ENCODE results near the gene OBP2B. TPM values are rescaled to one million over a fixed set of nuclear protein-coding genes. Genes with fewer than 3 reads are reported as not detected.
A peak's percentile ranks its signal among the peaks of the same experiment; 100 is the strongest.
"Not testable (repeated sequence)": the region's sequence is repeated elsewhere in the genome, so short reads cannot be mapped to it uniquely, and the experiment has no call there.

OBP2B gene
- total RNA-seq, 1 donor from 2014 or later, result not detected

DNA sequence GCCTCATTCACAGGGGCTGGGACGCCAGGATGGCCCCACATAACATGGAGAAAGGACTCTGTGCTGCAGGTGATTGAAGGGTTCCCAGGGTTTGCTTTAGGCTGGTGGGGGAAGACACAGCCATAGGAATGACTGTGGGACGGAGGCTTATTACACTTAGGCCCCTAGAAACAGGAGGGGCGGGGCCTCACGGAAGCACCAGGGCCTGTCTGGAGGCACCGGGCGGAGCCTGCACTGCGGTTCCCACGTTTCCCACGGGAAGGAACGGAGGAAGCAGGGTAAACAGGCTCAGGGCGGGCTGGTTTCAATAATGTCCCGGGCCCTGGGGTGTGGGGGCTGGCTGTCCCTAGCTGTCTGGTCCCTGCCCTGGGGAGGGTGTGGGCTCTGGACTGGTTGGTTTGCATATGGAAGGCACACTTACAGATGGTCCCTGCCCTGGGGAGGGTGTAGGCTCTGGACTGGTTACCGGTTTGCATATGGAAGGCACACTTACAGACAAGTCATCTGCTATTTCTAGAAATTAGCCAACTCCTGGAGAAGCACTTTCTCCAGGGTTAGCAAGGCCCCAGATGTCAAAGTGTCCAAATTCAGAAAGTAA lies 14.2 kb upstream of the OBP2B start:
- peak in 1 of 2 donors; percentile 13 for DNase-seq (ENCODE audit: low read depth in 2 of 2)

DNA sequence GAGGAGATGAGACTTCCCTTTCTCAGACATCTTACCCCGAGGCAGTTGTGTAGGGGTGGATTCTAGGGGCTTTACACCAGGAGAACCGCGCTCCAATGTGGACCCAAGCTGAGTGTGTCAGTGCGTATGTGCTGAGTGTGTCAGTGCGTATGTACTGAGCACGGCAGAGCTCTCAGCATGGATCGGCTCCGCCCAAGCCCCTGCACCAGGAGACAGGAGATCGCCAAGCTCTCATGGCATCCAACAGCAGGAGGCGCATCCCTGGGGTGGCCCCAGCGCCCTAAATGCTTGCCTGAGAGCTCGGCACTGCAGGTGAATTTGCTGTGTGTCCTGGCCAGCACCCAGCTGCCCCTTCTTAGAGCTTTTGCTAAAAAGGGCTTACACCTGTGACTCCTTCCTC lies 12.9 kb upstream of the OBP2B start:
- DNase-seq (ENCODE audit: low read depth in 2 of 2), result not testable (repeated sequence)

DNA sequence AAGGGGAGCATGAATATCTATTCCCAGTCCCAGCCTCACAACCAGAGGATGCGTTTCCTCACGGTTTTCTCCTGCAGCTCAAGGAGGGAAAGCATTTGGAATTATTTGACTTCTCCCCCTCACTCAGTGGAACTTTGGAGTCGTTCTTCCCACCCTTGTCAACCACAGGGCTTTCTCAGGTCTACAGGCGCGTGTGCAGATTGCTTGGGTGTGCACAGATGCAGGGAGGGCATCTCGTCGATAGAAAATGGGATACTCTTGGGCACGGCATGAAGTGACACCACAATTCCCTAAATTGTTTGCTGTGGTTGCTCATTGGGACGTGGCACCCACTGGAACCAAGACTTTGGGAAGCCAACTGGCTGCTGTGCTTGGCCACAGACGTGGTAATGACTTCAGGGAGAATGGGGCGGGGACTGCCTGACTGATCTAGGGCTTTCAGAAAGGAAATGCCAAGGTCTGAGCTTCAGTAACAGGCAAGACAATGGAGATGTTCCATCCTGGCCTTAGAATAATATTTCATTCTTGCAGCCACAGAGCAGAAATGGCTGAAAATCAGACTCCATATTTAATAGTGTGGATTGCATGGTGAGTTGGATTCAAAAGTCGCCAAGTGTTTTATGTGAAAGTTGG lies 12.2 kb upstream of the OBP2B start:
- DNase-seq (ENCODE audit: low read depth in 2 of 2), result no peak

DNA sequence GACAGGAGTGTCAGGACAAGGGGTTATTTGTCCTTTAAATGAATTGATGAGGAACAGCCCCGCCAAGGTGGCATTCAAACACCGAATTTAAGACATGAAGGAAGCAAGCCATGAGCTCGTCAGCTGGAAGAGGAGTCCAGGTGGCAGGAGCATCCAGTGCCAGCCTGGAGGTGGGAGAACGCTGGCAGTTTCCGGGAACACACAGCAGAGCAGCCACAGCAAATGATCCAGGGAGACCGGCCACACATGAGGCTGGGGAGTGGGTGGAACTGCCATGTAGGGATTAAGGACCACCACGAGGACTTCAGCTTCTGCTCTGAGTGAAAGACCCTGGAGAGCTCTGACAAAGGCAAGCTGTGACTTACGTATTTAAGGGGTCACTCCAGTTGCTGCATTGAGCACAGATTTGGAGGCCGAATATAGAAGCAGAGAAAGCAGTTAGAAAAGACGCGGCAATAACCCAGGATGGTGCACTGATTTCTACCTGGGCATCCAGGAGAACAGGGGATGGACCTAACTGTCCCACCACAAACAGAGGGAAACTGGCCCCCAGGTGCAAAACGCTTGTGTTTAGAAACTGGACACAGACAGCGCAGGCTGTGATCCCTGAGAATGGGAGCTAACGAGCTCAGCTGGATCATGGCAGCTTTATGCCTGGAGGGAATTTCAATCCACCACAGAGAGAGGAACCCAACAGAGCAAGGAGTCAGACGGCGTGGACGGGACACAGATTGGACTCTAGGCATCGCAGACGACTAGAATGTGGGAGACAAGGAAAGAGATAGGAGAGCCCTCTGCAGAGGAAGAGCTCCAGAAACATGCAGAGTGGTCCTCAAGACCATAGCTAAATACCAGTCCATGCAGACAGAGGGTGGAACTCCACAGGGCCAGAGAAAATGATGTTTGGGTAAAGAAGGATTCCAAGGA lies 9.3 kb upstream of the OBP2B start:
- not testable (repeated sequence) for DNase-seq (ENCODE audit: low read depth in 2 of 2)

DNA sequence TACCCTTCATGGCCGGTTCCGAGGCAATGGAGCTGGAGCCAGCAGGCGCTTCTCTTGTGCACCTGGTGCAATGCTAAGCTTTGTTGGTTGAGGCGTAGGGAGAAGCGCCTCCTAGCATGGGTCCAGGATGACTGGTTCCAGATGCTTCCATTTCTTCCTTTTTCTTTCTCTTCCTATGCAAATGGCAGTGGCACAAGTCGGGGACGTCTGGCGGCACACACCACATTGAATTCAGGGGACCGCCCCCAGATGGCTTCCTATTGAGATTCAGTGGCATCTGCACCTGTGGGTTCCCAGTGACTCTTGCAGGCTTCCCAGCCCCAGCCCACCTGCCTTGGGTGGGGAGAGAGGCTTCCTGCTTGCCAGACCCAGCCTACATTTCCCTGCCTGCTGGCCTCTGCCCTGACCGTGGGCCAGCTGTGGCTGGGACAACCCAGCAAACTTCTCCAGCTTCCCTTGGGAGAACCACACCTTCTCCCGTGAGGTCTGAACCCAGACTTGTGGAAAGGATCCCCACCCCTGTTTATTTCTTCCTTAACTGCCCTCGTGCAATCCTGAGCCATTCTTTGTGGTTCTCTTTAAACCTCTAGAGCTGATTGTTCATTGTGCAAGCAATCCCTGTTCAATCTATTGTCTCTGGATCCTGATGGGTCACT lies 8.4 kb upstream of the OBP2B start:
- DNase-seq (ENCODE audit: low read depth in 2 of 2), result not testable (repeated sequence)

DNA sequence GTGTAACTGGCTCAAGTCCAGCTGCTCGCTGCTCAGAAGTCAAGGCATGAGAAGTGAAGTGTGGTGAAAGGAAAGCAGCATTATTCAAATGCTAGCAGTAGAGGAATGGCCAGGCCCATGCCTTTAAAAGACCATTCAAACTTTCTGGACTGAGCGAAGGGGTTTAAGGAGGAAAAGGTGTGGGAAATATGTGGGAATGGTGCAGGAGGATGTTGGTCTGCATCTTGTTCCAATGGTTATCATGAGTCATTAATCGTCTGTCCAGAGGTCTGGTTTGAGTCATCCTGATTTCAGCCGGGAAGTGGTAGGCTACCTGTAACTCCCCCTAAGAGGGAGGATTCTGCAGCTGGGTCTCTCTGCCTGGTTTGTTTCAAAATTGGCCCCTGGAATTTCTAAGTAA lies 5.2 kb upstream of the OBP2B start:
- DNase-seq (ENCODE audit: low read depth in 2 of 2), result not testable (repeated sequence)

DNA sequence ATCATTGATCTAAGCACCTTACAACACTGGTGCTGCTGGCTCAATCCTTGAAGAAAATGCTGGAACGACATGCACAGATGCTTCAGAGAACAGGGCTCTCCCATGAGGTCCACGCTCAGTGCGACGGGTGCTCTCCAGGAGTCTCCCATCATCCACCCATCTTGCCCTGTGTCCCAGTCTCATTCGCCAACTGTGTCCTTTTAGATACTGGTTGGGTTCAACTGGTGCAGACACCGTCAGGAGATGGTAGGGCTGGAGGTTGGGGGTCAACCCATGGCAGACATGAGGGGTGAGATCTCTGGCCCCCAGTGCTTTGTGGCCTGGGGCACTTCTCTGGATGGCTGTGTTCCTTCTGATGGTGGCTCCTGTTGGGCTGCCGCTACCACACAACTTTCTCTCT lies 1.6 kb upstream of the OBP2B start:
- no peak for DNase-seq (ENCODE audit: low read depth in 2 of 2)

DNA sequence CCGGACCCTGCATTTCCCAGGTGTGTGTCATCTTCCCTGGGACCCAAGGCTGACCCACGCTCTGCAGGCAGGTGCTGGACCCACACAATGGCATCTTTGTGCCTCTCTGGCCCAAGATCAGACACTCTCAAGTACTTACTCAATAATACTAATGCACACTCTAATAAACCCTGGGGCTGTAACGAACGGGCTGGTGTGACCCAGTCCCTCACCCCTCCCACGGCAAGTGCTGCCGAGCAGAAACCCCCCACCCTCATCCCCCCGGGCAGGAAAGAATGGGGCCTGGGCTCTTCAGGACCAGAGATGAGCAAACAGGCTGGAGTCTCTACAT lies 1.1 kb upstream of the OBP2B start:
- DNase-seq (ENCODE audit: low read depth in 2 of 2), result no peak

DNA sequence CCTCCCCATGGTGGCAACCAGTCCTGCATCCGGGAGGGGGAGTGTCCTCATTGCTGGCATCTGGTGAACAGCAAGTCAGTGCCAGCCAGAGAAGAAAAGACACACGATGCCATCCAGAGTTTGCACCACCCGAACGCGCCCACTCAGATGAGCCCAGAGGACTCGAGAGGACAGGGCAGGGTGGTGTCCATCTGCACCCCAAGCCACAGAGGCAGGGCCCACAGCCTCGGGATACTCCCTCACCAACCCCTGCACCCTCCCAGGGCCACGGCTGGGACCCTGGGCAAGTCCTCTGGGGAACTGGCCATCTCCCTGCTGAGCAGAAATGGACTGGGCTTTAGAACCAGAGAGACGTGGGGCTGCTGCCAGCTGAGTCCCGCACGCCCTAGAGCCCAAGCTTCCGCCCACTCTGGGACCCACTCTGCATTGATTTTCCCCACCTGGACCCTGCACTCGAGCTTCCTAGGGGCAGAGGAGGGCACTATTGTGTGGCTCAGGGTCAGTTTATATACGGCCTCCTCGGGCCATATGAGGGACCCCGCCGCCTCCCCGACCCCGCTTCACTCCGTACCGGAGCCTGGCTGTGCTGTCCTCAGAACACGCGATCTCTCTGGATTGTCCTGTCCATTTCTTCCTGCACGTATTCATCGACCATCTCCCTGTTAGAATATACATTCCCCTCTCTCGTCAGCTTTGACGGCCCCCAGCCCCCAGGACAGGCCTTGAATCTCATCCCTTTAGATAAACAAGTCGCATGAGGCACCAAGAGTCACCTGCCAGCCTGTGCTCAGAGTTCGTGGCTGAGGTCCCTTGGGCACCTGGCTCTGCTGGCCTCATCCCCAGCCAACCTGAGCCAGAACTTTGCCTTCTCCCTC lies 514 bp upstream of the OBP2B start:
- DNase-seq (ENCODE audit: low read depth in 2 of 2), result not testable (repeated sequence)

DNA sequence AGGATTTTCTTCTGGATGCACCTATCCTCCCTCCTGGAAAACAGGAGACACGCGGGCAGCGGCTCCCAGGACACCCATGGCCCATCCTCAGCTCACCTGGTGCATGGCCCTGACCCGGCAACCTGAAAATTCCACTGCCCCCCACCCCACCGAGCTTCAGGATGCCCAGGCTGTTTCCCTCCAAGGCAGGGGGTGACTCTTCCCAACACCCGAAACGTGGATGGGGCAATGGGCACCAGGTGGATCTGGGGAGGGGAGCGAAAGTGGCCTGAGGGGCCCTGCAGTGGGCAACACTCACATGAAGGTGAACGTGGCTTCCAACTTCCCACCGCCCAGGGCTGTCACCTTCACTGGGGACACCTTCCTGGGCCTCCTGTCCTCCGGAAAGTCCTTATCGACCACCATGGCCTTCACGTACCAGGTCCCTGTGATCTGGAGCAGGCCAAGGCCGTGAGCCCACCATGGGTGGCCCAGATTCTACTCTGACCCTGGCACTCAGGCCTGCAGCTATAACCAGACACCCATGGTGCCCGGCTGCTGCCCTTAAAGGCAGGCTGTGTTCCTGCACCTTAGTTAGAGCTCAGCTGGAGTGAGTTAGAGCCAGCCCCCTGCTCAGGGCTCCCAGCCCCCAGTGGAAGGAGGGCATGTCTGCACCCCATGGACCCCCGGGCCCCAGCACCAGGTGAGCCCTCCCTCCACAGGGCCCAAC lies 725 bp downstream of the OBP2B start:
- not testable (repeated sequence) for DNase-seq (ENCODE audit: low read depth in 2 of 2)

DNA sequence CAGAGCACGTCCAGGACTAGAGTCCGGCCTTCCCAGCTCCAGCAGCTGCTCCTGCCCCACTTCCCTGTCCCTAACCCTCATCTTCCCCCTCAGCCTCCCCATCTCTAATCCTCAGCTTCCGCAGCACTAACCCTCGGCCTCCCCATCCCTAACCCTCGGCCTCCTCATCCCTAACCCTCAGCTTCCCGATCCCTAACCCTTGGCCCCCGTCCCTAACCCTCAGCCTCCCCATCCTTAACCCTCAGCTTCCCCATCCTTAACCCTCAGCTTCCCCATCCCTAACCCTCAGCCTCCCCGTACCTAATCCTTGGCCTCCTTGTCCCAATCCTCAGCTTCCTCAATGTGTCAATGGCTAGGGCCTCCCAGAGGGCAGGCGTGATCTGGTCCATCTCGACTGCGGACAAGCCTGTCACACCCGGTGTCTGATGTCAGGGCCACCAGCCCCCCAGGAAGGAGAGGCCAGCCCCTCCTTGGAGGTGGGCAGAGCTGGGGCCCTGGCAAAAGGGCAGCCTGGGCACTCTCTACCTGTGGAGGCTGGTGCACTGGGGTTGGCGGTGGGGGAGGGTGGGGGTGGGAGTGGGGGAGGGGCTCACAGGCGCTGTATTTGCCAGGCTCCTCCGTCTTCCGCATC lies 1.4 kb downstream of the OBP2B start:
- no peak for DNase-seq (ENCODE audit: low read depth in 2 of 2)

DNA sequence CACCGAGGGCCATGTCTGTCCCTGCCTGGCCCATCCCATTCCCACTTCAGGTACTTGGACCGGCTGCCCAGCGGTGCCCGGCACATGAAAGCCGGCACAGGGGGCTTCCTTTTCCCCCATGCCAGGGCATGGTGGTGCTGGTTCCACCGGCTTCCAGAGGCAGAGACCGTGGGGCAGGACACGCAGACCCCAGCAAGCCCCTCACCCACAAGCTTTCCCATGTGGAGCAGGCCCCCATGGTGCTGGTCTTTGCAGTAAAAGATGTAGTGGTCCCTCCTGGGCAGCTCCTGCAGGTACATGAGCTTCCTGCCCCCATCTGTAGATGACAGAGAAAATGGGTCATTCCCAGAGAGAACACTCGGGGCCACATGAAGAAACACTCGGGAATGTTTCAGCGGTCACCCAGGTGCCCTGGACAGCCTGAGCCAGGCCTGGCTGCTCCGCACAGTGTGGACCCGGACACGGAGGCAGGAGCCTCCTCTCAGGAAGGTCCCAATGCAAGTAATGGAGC lies 2.0 kb downstream of the OBP2B start:
- no peak for DNase-seq (ENCODE audit: low read depth in 2 of 2)

DNA sequence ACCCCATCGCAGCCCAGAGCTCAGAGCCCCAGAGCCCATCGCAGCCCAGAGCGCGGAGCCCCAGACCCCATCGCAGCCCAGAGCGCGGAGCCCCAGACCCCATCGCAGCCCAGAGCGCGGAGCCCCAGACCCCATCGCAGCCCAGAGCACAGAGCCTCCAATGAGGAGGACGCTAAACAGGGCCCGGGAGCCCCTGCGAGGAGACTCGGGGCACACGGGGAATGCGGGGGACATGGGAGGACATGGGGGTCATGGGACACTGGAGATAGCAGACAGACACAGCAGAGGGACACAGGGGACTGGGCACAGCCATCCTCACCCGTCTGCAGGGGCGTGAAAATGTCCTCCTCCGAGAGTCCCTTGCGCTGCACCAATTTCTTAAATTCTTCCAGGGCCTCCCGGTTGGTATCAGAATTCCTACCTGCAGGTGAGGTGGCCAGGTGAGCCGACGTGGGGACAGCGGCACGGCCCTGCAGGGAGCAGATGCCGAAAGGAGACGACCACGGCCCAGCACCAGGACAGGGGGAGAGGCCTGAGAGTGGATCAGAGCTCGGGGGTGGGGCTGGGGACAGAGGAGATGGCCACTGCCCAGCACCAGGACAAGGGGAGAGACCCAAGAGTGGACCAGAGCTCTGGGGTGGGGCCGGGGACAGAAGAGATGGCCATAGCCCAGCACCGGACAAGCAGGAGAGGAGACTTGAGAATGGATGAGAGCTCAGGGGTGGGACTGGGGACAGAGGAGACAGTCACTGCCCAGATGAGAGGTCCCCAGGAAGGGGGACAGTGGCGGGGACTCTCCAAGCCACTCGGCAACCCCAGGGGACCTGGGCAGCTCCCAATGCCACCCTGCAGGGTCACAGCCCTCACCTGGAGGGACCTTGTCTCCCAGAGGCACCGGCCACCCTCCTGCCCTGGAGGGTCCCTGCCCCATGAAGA lies 2.8 kb downstream of the OBP2B start:
- no peak for DNase-seq (ENCODE audit: low read depth in 2 of 2)

DNA sequence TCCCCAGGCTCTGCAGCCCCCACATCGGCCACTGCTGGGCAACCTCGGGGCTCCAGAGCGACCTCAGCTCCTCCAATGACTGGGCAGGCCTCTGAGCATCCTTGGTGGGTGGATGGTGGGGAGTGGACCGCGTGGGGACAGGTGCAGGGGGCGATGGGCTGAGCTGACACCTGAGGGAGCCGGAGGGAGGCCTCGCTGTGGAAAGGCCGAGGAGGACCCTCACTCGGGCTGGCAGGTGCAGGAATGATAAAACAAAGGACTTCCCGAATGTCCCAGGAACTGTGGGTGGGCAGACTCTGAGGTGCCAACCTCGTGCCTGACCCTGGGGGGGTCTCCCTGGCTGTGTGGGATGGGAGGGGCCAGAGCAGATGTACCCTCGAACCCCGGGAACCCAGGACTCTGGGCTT lies 3.6 kb downstream of the OBP2B start:
- not testable (repeated sequence) for DNase-seq (ENCODE audit: low read depth in 2 of 2)

DNA sequence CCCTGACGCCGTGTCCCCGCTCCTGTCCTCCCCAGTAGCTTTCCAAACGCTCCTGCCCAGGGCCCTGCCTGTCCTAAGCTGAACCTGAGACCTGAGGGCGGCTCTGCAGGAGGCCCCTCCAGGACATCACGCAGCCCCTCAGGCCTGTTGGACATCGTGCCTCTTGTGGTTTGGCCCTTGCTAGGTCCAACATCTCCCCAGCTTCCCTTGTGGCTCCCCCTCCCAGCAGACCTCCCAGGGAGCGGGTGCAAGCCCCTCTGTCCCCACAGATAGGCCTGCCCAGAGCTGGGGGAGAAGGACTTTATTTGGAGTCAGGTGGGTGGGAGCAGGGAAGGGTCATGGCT lies 4.1 kb downstream of the OBP2B start:
- DNase-seq (ENCODE audit: low read depth in 2 of 2), result no peak

DNA sequence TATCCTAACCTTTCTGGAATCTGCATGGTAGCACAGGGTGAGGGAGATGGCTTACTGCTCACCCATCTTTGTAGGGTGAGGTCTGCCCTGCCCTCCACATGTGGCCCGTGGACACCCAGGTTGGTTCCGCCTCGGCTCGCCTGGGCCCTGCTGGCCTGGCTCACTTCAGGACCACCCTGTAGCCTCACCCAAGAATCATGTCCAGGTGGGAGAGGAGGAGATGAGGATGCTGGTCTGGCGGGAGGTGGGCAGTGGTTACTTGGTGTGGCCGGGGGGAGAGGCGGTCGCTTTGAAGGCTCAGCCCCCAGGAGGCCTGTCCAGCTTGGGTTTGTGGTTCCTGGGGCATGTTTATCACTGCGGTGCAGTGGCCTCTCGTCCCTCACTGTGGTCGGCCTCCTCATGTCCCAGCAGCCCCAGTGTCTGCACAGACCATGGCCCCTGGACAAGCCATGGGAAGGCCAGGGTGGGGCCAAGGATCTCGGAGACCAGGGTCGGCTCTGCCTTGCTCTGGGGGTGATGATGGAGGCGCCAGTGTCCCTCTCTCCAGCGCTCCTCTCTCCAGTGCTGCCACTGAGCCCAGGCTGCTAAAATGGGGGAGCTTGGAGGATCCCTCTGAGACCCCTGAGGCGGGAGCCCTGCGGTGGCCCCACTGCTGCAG lies 4.6 kb downstream of the OBP2B start:
- DNase-seq (ENCODE audit: low read depth in 2 of 2), result no peak

DNA sequence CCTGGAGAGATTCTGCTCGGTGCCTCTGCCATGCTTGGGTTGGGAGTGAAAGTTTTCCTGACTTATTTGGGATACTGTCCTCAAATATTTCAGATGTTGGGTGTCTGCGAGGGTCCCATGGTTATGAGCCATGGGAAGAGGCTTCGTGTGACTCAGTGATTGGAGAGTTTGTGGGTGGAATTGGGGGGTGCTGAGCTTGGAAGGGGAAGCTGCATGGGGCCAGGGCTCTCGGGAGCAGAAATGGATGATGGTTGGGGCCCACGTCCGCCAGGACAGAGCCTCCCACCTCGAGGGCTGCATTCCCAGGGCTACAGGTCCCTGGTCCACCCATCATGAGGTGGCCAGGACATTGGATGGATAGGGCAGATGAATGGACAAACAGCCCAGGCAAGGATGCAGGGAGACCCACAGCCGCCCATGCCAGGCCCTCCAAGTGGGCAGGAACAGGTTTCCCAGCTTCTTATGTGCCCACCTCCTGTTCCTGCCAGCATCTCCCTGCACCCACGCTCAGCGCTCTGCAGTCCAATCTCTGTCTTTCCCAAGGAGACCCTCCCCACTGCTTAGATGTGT lies 5.5 kb downstream of the OBP2B start:
- DNase-seq (ENCODE audit: low read depth in 2 of 2), result no peak

Data from dermis microvascular lymphatic vessel endothelial cell (primary cell).